Cardiac muscle cell (in vitro differentiated cells and primary cell): ENCODE results near the gene SUCLG2. TPM values are rescaled to one million over a fixed set of nuclear protein-coding genes. Genes with fewer than 3 reads are reported as not detected.

Experiments
- DNase-seq, 2 donors: peaks; one replicate each; pipeline versions ENCODE4 v3.0.0 to v3.0.0-alpha.2; 2010 to 2017; ENCODE audit warnings: low read depth in 1 of 2, low spot score in 1 of 2
- H3K27ac ChIP-seq: fragments of 200-600 bp; sonication (generic); 2 replicates; pipeline ENCODE4 v1.5.1; 2016
- H3K27me3 ChIP-seq: fragments of 200-600 bp; sonication (generic); 2 replicates; pipeline ENCODE4 v1.6.0; 2016; ENCODE audit warnings: control low read depth
- H3K36me3 ChIP-seq: fragments of 200-600 bp; sonication (generic); 2 replicates; pipeline ENCODE4 v1.5.1; 2016; ENCODE audit warnings: control low read depth
- H3K4me1 ChIP-seq: fragments of 200-600 bp; sonication (generic); 2 replicates; pipeline ENCODE4 v1.8.1; 2017; ENCODE audit warnings: low read depth, mild to moderate bottlenecking, mixed run types
- H3K4me3 ChIP-seq: fragments of 200-600 bp; sonication (generic); 2 replicates; pipeline ENCODE4 v1.5.1; 2016; ENCODE audit warnings: mild to moderate bottlenecking
- H3K9me3 ChIP-seq: fragments of 200-600 bp; sonication (generic); 2 replicates; pipeline ENCODE4 v1.5.1; 2017; ENCODE audit warnings: low read depth, mild to moderate bottlenecking, control low read depth
- CTCF ChIP-seq: IDR thresholded peaks from 2 replicates; pipeline ENCODE4 v1.5.1; 2012; ENCODE audit warnings: low read depth, mild to moderate bottlenecking, low read length
- polyA plus RNA-seq: library from polyadenylated mRNA; unstranded; fragments of >200 nt; fragmentation: Nextera tagmentation; extraction: Ambion mirVana; gene quantifications from 2 replicates; pipeline ENCODE4 v1.2.1, GENCODE V29; 2016
- total RNA-seq: library from RNA; depleted of rRNA; stranded (reverse); fragments of >200 nt; gene quantifications from 2 replicates; pipeline ENCODE4 v1.2.3, GENCODE V29; 2016

Gene SUCLG2
- total and polyA plus RNA-seq, 2 experiments from 2014 or later: 38.4 to 39.0 TPM

- TF ChIP-seq CTCF: no peak
- no peak overlapping the region for H3K27ac ChIP-seq
- peaks cover 4% of the 10 kb centered on the region for H3K36me3 ChIP-seq
Measured at GRCh38 chr3:67524046-67524445, 130.4 kb downstream of the SUCLG2 start.

GRCh38 chr3:67522081-67522480 lies 132.3 kb downstream of the SUCLG2 start:
- Histone ChIP-seq H3K27ac (no peak overlapping the region), H3K27me3 (no peaks in the 10 kb centered on the region), H3K36me3 (no peaks in the 10 kb centered on the region), H3K4me1 (no peaks in the 10 kb centered on the region), H3K9me3 (no peaks in the 10 kb centered on the region), H3K4me3 (no peak overlapping the region)
- DNase-seq: no peak
- no peak for TF ChIP-seq CTCF

More at GRCh38 chr3:67524046-67524445, 130.4 kb downstream of the SUCLG2 start:
- Histone ChIP-seq H3K4me1 (no peaks in the 10 kb centered on the region), H3K4me3 (no peak overlapping the region), H3K9me3 (no peaks in the 10 kb centered on the region), H3K27me3 (no peaks in the 10 kb centered on the region)
- DNase-seq: no peak

GRCh38 chr3:67521053-67521646 lies 133.3 kb downstream of the SUCLG2 start:
- DNase-seq: no peak

GRCh38 chr3:67518236-67518635 lies 136.2 kb downstream of the SUCLG2 start:
- Histone ChIP-seq H3K4me1 (no peaks in the 10 kb centered on the region), H3K27me3 (no peaks in the 10 kb centered on the region), H3K36me3 (no peaks in the 10 kb centered on the region), H3K4me3 (no peak overlapping the region), H3K9me3 (no peaks in the 10 kb centered on the region), H3K27ac (no peak overlapping the region)
- TF ChIP-seq CTCF: no peak
- no peak for DNase-seq

More at GRCh38 chr3:67521053-67521646, 133.3 kb downstream of the SUCLG2 start:
- TF ChIP-seq CTCF: no peak
- H3K4me1 ChIP-seq: no peaks in the 10 kb centered on the region
- H3K9me3 ChIP-seq: no peaks in the 10 kb centered on the region
- no peaks in the 10 kb centered on the region for H3K27me3 ChIP-seq
- H3K36me3 ChIP-seq: no peaks in the 10 kb centered on the region
- no peak overlapping the region for H3K4me3 ChIP-seq
- no peak overlapping the region for H3K27ac ChIP-seq

- no peak for TF ChIP-seq CTCF
- DNase-seq: no peak
- Histone ChIP-seq H3K4me1 (no peaks in the 10 kb centered on the region), H3K9me3 (no peaks in the 10 kb centered on the region), H3K27ac (no peak overlapping the region), H3K4me3 (no peak overlapping the region), H3K36me3 (no peaks in the 10 kb centered on the region), H3K27me3 (no peaks in the 10 kb centered on the region)
Measured at GRCh38 chr3:67517781-67518180, 136.6 kb downstream of the SUCLG2 start.
